ENCODE measurements around the gene RIMS4. TPM values are rescaled to one million over a fixed set of nuclear protein-coding genes. Genes with fewer than 3 reads are reported as not detected.

Gene RIMS4
- total and polyA plus RNA-seq, 2 of the 8 experiments (the other 6 are each of a cell fraction or from before 2014, with no cell fraction given): 13.3 to 44.2 TPM

GRCh38 chr20:44768256-44768655 is 42.1 kb downstream of the RIMS4 start (continued):
- no peak for TF ChIP-seq EZH2 (IDR thresholded peaks at IDR 0.05; ENCODE audit: low read depth, low read length, severe bottlenecking)

Measured in H1 (cell line).